Panc1 (cell line): ENCODE measurements around the gene RBL2. TPM values are rescaled to one million over a fixed set of nuclear protein-coding genes. Genes with fewer than 3 reads are reported as not detected.

ENCODE experiments used
- ATAC-seq: fragments of 200-7000 bp; cut with Tn5 transposase; 2 replicates; pipeline ENCODE4 v1.9.1; 2020; ENCODE audit warnings: mild to moderate bottlenecking, moderate library complexity
- BruUV-seq: library from RNA; stranded (reverse); fragments of 400-500 nt; replicated peaks from 2 replicates; lab custom pipeline; 2021; lab: Mats Ljungman, UMichigan
- CTCF ChIA-PET: fragments of 300-600 bp; sonication (Branson Sonifier 250); formaldehyde crosslinking; loops from one replicate; lab custom pipeline; 2022; ENCODE audit warnings: antibody characterized with exemption; lab: Charles Lee
- POLR2A ChIA-PET: fragments of 300-600 bp; sonication (Branson Sonifier 250); formaldehyde crosslinking; loops from one replicate; lab custom pipeline; 2022; ENCODE audit warnings: antibody characterized with exemption; lab: Charles Lee
- DNase-seq: peaks from one replicate; pipeline ENCODE4 v3.0.0-alpha.2; 2010; ENCODE audit warnings: low read depth, low spot score
- H3K27ac ChIP-seq: 2 replicates; pipeline ENCODE4 v1.5.1; 2011; ENCODE audit warnings: mild to moderate bottlenecking, low read length, inconsistent platforms
- H3K27me3 ChIP-seq: fragments of 200-500 bp; sonication (Bioruptor generic); 2 replicates; pipeline ENCODE4 v1.6.0; 2014; ENCODE audit warnings: low read length, inconsistent platforms; ENCODE audit not compliant: control insufficient read depth, insufficient read depth
- H3K36me3 ChIP-seq: fragments of 200-500 bp; sonication (Bioruptor generic); 2 replicates; pipeline ENCODE4 v1.5.1; 2014; ENCODE audit warnings: inconsistent platforms, mild to moderate bottlenecking, low read length, moderate library complexity; ENCODE audit not compliant: control insufficient read depth, insufficient read depth
- H3K4me1 ChIP-seq: 2 replicates; pipeline ENCODE4 v1.5.1; 2011; ENCODE audit warnings: inconsistent platforms, mild to moderate bottlenecking, low read length, moderate library complexity; ENCODE audit not compliant: control insufficient read depth, insufficient read depth
- H3K4me3 ChIP-seq, 2 experiments: 2 replicates each; pipeline ENCODE4 v1.5.1; 2011 to 2012; ENCODE audit warnings: low read depth in 2 of 2, low read length in 2 of 2, mild to moderate bottlenecking in 2 of 2, inconsistent platforms in 1 of 2, moderate library complexity in 1 of 2
- H3K9me3 ChIP-seq: fragments of 200-500 bp; sonication (Bioruptor generic); 2 replicates; pipeline ENCODE4 v1.5.1; 2014; ENCODE audit warnings: low read depth, mild to moderate bottlenecking, inconsistent platforms, low read length, moderate library complexity; ENCODE audit not compliant: control insufficient read depth, insufficient read depth
- CTCF ChIP-seq: fragments of 450-650 bp; IDR thresholded peaks from 2 replicates; pipeline ENCODE4 v1.5.1; 2017; ENCODE audit warnings: mild to moderate bottlenecking
- POLR2AphosphoS5 ChIP-seq: IDR thresholded peaks from 2 replicates; pipeline ENCODE4 v1.6.1; 2012; ENCODE audit warnings: mild to moderate bottlenecking, low read depth, low read length, moderate library complexity
- REST ChIP-seq, 2 experiments: IDR thresholded peaks; 2 replicates each; pipeline ENCODE4 v1.6.1; 2011 to 2012; ENCODE audit warnings: low read depth in 2 of 2, control low read depth in 1 of 2, low read length in 1 of 2, mild to moderate bottlenecking in 1 of 2, moderate library complexity in 1 of 2; ENCODE audit not compliant: insufficient read depth in 1 of 2
- SIN3A ChIP-seq: IDR thresholded peaks from 2 replicates; pipeline ENCODE4 v1.6.1; 2012; ENCODE audit warnings: low read depth, mild to moderate bottlenecking, low read length, moderate library complexity, borderline replicate concordance; ENCODE audit not compliant: insufficient read depth
- TCF7L2 ChIP-seq: IDR thresholded peaks from 2 replicates; pipeline ENCODE4 v1.6.1; 2011; ENCODE audit warnings: mild to moderate bottlenecking, low read depth, low read length, inconsistent platforms
- in situ Hi-C: cut with HindIII; loops from 2 replicates; pipeline ENCODE4 v1.10.0; 2016; ENCODE audit warnings: low sequenced_read_pairs, low pct_unique_long_range_greater_than_20kb
- intact Hi-C: fragments of 100-400 bp; cut with micrococcal nuclease; formaldehyde crosslinking; loops from one replicate; pipeline ENCODE4 v1.10.0; 2022; ENCODE audit not compliant: unreplicated experiment
- total RNA-seq: library from RNA; stranded (reverse); gene quantifications from one replicate; pipeline ENCODE4 v1.2.1, GENCODE V29; 2021; ENCODE audit not compliant: unreplicated experiment

RBL2 gene
- total RNA-seq, 1 experiment from 2014 or later, result 28.9 TPM

- Histone ChIP-seq H3K27ac (no peak overlapping the region), H3K27me3 (no peaks in the 10 kb centered on the region), H3K4me3 (no peak overlapping the region), H3K4me1 (no peaks in the 10 kb centered on the region), H3K36me3 (peaks cover 2% of the 10 kb centered on the region; the same call in 1 of the 2 replicates), H3K9me3 (no peaks in the 10 kb centered on the region)
- ATAC-seq, result no peak
- no peak for TF ChIP-seq REST (IDR thresholded peaks at IDR 0.05; ENCODE audit: insufficient read depth in 1 of 2, low read depth in 2 of 2, low read length in 1 of 2)
- in situ Hi-C loops (no loop called here), intact Hi-C loops (no loop called here)
- DNase-seq, result no peak
- POLR2A ChIA-PET, result no interaction called here
- TSS peak; percentile 29 for BruUV-seq
- CTCF ChIA-PET, result no interaction called here
Measured at GRCh38 chr16:53446090-53446489, 11.8 kb downstream of the RBL2 start.

- H3K36me3 ChIP-seq, result no peaks in the 10 kb centered on the region; the same call in 1 of the 2 replicates
- no TSS peak for BruUV-seq
- in situ Hi-C loops, result no loop called here
- H3K27ac ChIP-seq, result no peak overlapping the region
- CTCF ChIA-PET, result no interaction called here
- TF ChIP-seq TCF7L2, result no peak
- no peak for TF ChIP-seq POLR2AphosphoS5
- no peak for TF ChIP-seq REST (IDR thresholded peaks at IDR 0.05; ENCODE audit: insufficient read depth in 1 of 2, low read depth in 2 of 2, low read length in 1 of 2)
- TF ChIP-seq CTCF, result no peak
- no peak for TF ChIP-seq SIN3A
- H3K27me3 ChIP-seq, result no peaks in the 10 kb centered on the region
- no peak overlapping the region for H3K4me3 ChIP-seq
- no peaks in the 10 kb centered on the region for H3K4me1 ChIP-seq
- H3K9me3 ChIP-seq, result no peaks in the 10 kb centered on the region
- POLR2A ChIA-PET, result no interaction called here
- ATAC-seq, result no peak
- intact Hi-C loops, result no loop called here
- DNase-seq, result no peak
Measured at GRCh38 chr16:53449816-53450517, 15.7 kb downstream of the RBL2 start.
